PC-3 (cell line): ENCODE data around the gene CSTPP1.

Source experiments
- CTCF ChIP-seq: fragments of 300-600 bp; sonication (generic); conservative IDR thresholded peaks from 2 replicates; pipeline ENCODE4 v1.5.1; 2017; ENCODE audit warnings: antibody characterized with exemption, low read depth, mild to moderate bottlenecking, low read length
- EZH2phosphoT487 ChIP-seq: fragments of 300-600 bp; sonication (generic); IDR thresholded peaks from 2 replicates; pipeline ENCODE4 v1.6.1; 2018; ENCODE audit warnings: mild to moderate bottlenecking, antibody characterized with exemption, low read length, borderline replicate concordance

GRCh38 chr11:47087801-47088200 lies 151.2 kb downstream of the CSTPP1 start:
- no peak for TF ChIP-seq CTCF
- no peak for TF ChIP-seq EZH2phosphoT487
